GM12872 (cell line): ENCODE results near the gene TBC1D5.

Source experiments
- CTCF ChIP-seq: IDR thresholded peaks from 3 replicates; pipeline ENCODE4 v1.5.1; 2011; ENCODE audit warnings: low read depth, mild to moderate bottlenecking, low read length, moderate library complexity; ENCODE audit not compliant: insufficient read depth

TBC1D5 gene

GRCh38 chr3:17130956-17131355 lies 611.5 kb downstream of the TBC1D5 start:
- no peak for TF ChIP-seq CTCF

- no peak for TF ChIP-seq CTCF
Measured at GRCh38 chr3:17129556-17129955, 612.9 kb downstream of the TBC1D5 start.

GRCh38 chr3:17125738-17126442 lies 616.5 kb downstream of the TBC1D5 start:
- no peak for TF ChIP-seq CTCF

- TF ChIP-seq CTCF = no peak
Measured at GRCh38 chr3:17122758-17123157, 619.7 kb downstream of the TBC1D5 start.

GRCh38 chr3:17121336-17121735 lies 621.1 kb downstream of the TBC1D5 start:
- no peak for TF ChIP-seq CTCF

- TF ChIP-seq CTCF = no peak
Measured at GRCh38 chr3:17120115-17120514, 622.3 kb downstream of the TBC1D5 start.

GRCh38 chr3:17119201-17120072 lies 623.0 kb downstream of the TBC1D5 start:
- no peak for TF ChIP-seq CTCF
